WERI-Rb-1 (cell line): ENCODE results near the gene CTAG1B.
"Not testable (repeated sequence)": the region's sequence is repeated elsewhere in the genome, so short reads cannot be mapped to it uniquely, and the experiment has no call there.

Experiments used
- DNase-seq: peaks from one replicate; pipeline ENCODE4 v3.0.0-alpha.2; 2020
- H3K27ac ChIP-seq: fragments of 250-450 bp; sonication (Bioruptor Pico); 2 replicates; pipeline ENCODE4 v1.5.1; 2020; ENCODE audit warnings: mild to moderate bottlenecking, moderate library complexity
- H3K27me3 ChIP-seq: fragments of 250-450 bp; sonication (Bioruptor Pico); 2 replicates; pipeline ENCODE4 v1.5.1; 2021; ENCODE audit warnings: mild to moderate bottlenecking, low read depth, moderate library complexity; ENCODE audit not compliant: insufficient read depth, severe bottlenecking
- H3K36me3 ChIP-seq: fragments of 250-450 bp; sonication (Bioruptor Pico); 2 replicates; pipeline ENCODE4 v1.5.1; 2020; ENCODE audit warnings: mild to moderate bottlenecking, moderate library complexity
- H3K4me3 ChIP-seq: 2 replicates; pipeline ENCODE4 v1.5.1; 2011; ENCODE audit warnings: low read depth, mild to moderate bottlenecking, control low read depth, low read length
- H3K9me3 ChIP-seq: fragments of 250-450 bp; sonication (Bioruptor Pico); 2 replicates; pipeline ENCODE4 v1.5.1; 2021; ENCODE audit warnings: mild to moderate bottlenecking, moderate library complexity; ENCODE audit not compliant: severe bottlenecking
- CTCF ChIP-seq: IDR thresholded peaks from 2 replicates; pipeline ENCODE4 v1.5.1; 2011; ENCODE audit warnings: low read depth, mild to moderate bottlenecking, control low read depth, inconsistent platforms, low read length

Gene CTAG1B

GRCh38 chrX:154657226-154657805, 38.2 kb upstream of the CTAG1B start:
- Histone ChIP-seq H3K27me3 (peaks cover 18% of the 10 kb centered on the region), H3K27ac (no peak overlapping the region), H3K9me3 (no peaks in the 10 kb centered on the region), H3K4me3 (no peak overlapping the region), H3K36me3 (no peaks in the 10 kb centered on the region)
- TF ChIP-seq CTCF, result no peak
- DNase-seq, result no peak

- peaks cover 22% of the 10 kb centered on the region for H3K27me3 ChIP-seq
- DNase-seq, result no peak
- no peak overlapping the region for H3K27ac ChIP-seq
- no peak overlapping the region for H3K4me3 ChIP-seq
- no peaks in the 10 kb centered on the region for H3K36me3 ChIP-seq
- H3K9me3 ChIP-seq, result no peaks in the 10 kb centered on the region
- no peak for TF ChIP-seq CTCF
These were observed 36.7 kb upstream of the CTAG1B start for GRCh38 chrX:154655786-154656185.

- H3K27me3 ChIP-seq, result peaks cover 22% of the 10 kb centered on the region
These were observed 36.3 kb upstream of the CTAG1B start for GRCh38 chrX:154655346-154655745.

GRCh38 chrX:154654925-154655324, 35.8 kb upstream of the CTAG1B start:
- Histone ChIP-seq H3K9me3 (no peaks in the 10 kb centered on the region), H3K27ac (no peak overlapping the region), H3K4me3 (no peak overlapping the region), H3K27me3 (peaks cover 24% of the 10 kb centered on the region), H3K36me3 (no peaks in the 10 kb centered on the region)
- no peak for TF ChIP-seq CTCF
- DNase-seq, result no peak

More at GRCh38 chrX:154655346-154655745, 36.3 kb upstream of the CTAG1B start:
- Histone ChIP-seq H3K9me3 (no peaks in the 10 kb centered on the region), H3K27ac (no peak overlapping the region), H3K4me3 (no peak overlapping the region), H3K36me3 (no peaks in the 10 kb centered on the region)
- DNase-seq, result no peak
- no peak for TF ChIP-seq CTCF

- no peak for DNase-seq
- Histone ChIP-seq H3K27ac (no peak overlapping the region), H3K27me3 (peaks cover 30% of the 10 kb centered on the region), H3K4me3 (no peak overlapping the region), H3K9me3 (no peaks in the 10 kb centered on the region), H3K36me3 (no peaks in the 10 kb centered on the region)
- no peak for TF ChIP-seq CTCF
These were observed 35.3 kb upstream of the CTAG1B start for GRCh38 chrX:154654372-154654771.

- H3K27ac ChIP-seq, DNase-seq, H3K9me3 ChIP-seq, H3K4me3 ChIP-seq, H3K36me3 ChIP-seq: not testable (repeated sequence)
- peaks cover 32% of the 10 kb centered on the region for H3K27me3 ChIP-seq
These were observed 34.3 kb upstream of the CTAG1B start, which contains the start of gene CTAG2 for GRCh38 chrX:154653413-154653812. TSS of gene CTAG2 (minus strand) at chrX:154653579. CDS start at chrX:154653515, 64 bp downstream.
